Stimulated activated CD4-positive, alpha-beta T cell treated with anti-CD3 and anti-CD28 coated beads, Interleukin-4, amount 100 ng/mL, for 1 hour (primary cell): ENCODE measurements around the gene EMP1.
A peak's percentile ranks its signal among the peaks of the same experiment; 100 is the strongest.
"Not testable (repeated sequence)": the region's sequence is repeated elsewhere in the genome, so short reads cannot be mapped to it uniquely, and the experiment has no call there.

ENCODE experiments used
- DNase-seq: peaks from one replicate; pipeline ENCODE4 v3.0.0-alpha.2; 2020

EMP1 gene

GRCh38 chr12:13227191-13227590 lies 30.7 kb downstream of the EMP1 start:
- DNase-seq: no peak

- no peak for DNase-seq
Measured at GRCh38 chr12:13228579-13228978, 32.1 kb downstream of the EMP1 start.

- no peak for DNase-seq
Measured at GRCh38 chr12:13229504-13229903, 33.0 kb downstream of the EMP1 start.

GRCh38 chr12:13230500-13230899 lies 34.0 kb downstream of the EMP1 start:
- DNase-seq: no peak

- DNase-seq: peak; percentile 13
Measured at GRCh38 chr12:13233830-13234641, 37.5 kb downstream of the EMP1 start.

GRCh38 chr12:13238204-13238603 lies 41.7 kb downstream of the EMP1 start:
- no peak for DNase-seq

- no peak for DNase-seq
Measured at GRCh38 chr12:13241833-13242488, 45.4 kb downstream of the EMP1 start.

GRCh38 chr12:13242936-13243335 lies 46.4 kb downstream of the EMP1 start:
- no peak for DNase-seq

GRCh38 chr12:13243516-13244070 lies 47.1 kb downstream of the EMP1 start:
- no peak for DNase-seq

GRCh38 chr12:13247596-13247995 lies 51.1 kb downstream of the EMP1 start:
- DNase-seq: no peak

- DNase-seq: no peak
Measured at GRCh38 chr12:13248964-13249363, 52.4 kb downstream of the EMP1 start.

GRCh38 chr12:13250416-13250815 lies 53.9 kb downstream of the EMP1 start:
- no peak for DNase-seq

GRCh38 chr12:13251521-13251920 lies 55.0 kb downstream of the EMP1 start:
- DNase-seq: no peak

GRCh38 chr12:13252024-13252423 lies 55.5 kb downstream of the EMP1 start:
- DNase-seq: no peak

- DNase-seq: no peak
Measured at GRCh38 chr12:13252616-13253015, 56.1 kb downstream of the EMP1 start.

- no peak for DNase-seq
Measured at GRCh38 chr12:13253966-13254760, 57.6 kb downstream of the EMP1 start.

- DNase-seq: peak; percentile 80
Measured at GRCh38 chr12:13255792-13256691, 59.5 kb downstream of the EMP1 start.

- no peak for DNase-seq
Measured at GRCh38 chr12:13256692-13257045, 60.1 kb downstream of the EMP1 start.

- no peak for DNase-seq
Measured at GRCh38 chr12:13257356-13257875, 60.9 kb downstream of the EMP1 start.

GRCh38 chr12:13258197-13258596 lies 61.7 kb downstream of the EMP1 start:
- no peak for DNase-seq

- no peak for DNase-seq
Measured at GRCh38 chr12:13258717-13259119, 62.2 kb downstream of the EMP1 start.

- not testable (repeated sequence) for DNase-seq
Measured at GRCh38 chr12:13259625-13260024, 63.1 kb downstream of the EMP1 start.
